Smooth muscle cell (in vitro differentiated cells): Measurements from ENCODE around the gene ADAMTS4. TPM values are rescaled to one million over a fixed set of nuclear protein-coding genes. Genes with fewer than 3 reads are reported as not detected.
"Not testable (repeated sequence)": the region's sequence is repeated elsewhere in the genome, so short reads cannot be mapped to it uniquely, and the experiment has no call there.

Experiments used
- DNase-seq: peaks from one replicate; lab custom pipeline; 2025; ENCODE audit not compliant: unreplicated experiment; lab: John Stamatoyannopoulos, UW
- H2AFZ ChIP-seq: fragments of 200-600 bp; sonication (generic); 2 replicates; pipeline ENCODE4 v1.6.0; 2016; ENCODE audit warnings: antibody characterized with exemption, low read depth, mild to moderate bottlenecking
- H3F3A ChIP-seq: fragments of 200-600 bp; sonication (generic); 2 replicates; pipeline ENCODE4 v1.6.0; 2017; ENCODE audit warnings: antibody characterized with exemption, low read depth
- H3K27ac ChIP-seq: fragments of 200-600 bp; sonication (generic); 2 replicates; pipeline ENCODE4 v1.5.1; 2016; ENCODE audit warnings: low read depth, mild to moderate bottlenecking
- H3K27me3 ChIP-seq: fragments of 200-600 bp; sonication (generic); 2 replicates; pipeline ENCODE4 v1.6.1; 2016; ENCODE audit warnings: low read depth, mild to moderate bottlenecking
- H3K36me3 ChIP-seq: fragments of 200-600 bp; sonication (generic); 2 replicates; pipeline ENCODE4 v1.5.1; 2016; ENCODE audit warnings: low read depth
- H3K4me1 ChIP-seq: fragments of 200-600 bp; sonication (generic); 2 replicates; pipeline ENCODE4 v1.5.1; 2016; ENCODE audit warnings: low read depth
- H3K4me2 ChIP-seq: fragments of 200-600 bp; sonication (generic); 2 replicates; pipeline ENCODE4 v1.6.0; 2016; ENCODE audit warnings: mild to moderate bottlenecking
- H3K4me3 ChIP-seq: fragments of 200-600 bp; sonication (generic); 2 replicates; pipeline ENCODE4 v1.5.1; 2016; ENCODE audit warnings: mild to moderate bottlenecking
- H3K79me2 ChIP-seq: fragments of 200-600 bp; sonication (generic); 2 replicates; pipeline ENCODE4 v1.6.0; 2016; ENCODE audit warnings: low read depth, mild to moderate bottlenecking
- H3K9ac ChIP-seq: fragments of 200-600 bp; sonication (generic); 2 replicates; pipeline ENCODE4 v1.6.0; 2016; ENCODE audit warnings: low read depth
- H3K9me3 ChIP-seq: fragments of 200-600 bp; sonication (generic); replicated peaks from 2 replicates; pipeline ENCODE4 v1.5.1; 2016; ENCODE audit warnings: low read depth
- H4K20me1 ChIP-seq: fragments of 200-600 bp; sonication (generic); 2 replicates; pipeline ENCODE4 v1.6.0; 2016; ENCODE audit warnings: low read depth
- WGBS: methylation state at CpG from one replicate; pipeline ENCODE4 v1.1.7; 2016; ENCODE audit warnings: low lambda C conversion rate; 5-methylcytosine and 5-hydroxymethylcytosine counted together
- polyA plus RNA-seq: library from polyadenylated mRNA; unstranded; fragments of >200 nt; fragmentation: Nextera tagmentation; extraction: Ambion mirVana; gene quantifications from 2 replicates; pipeline ENCODE4 v1.2.1, GENCODE V29; 2016
- total RNA-seq: library from RNA; depleted of rRNA; stranded (reverse); fragments of >200 nt; gene quantifications from 2 replicates; pipeline ENCODE4 v1.2.3, GENCODE V29; 2014
- TF ChIP-seq, protein P1 (sequence below): fragments of 200-600 bp; sonication (generic); IDR thresholded peaks from 2 replicates; pipeline ENCODE4 v1.5.1; 2017; ENCODE audit warnings: borderline replicate concordance, mild to moderate bottlenecking, antibody characterized with exemption; ENCODE audit not compliant: insufficient read depth, poor library complexity, severe bottlenecking

ADAMTS4 gene
- total and polyA plus RNA-seq, 2 experiments from 2014 or later: 17.1 to 28.3 TPM

DNA sequence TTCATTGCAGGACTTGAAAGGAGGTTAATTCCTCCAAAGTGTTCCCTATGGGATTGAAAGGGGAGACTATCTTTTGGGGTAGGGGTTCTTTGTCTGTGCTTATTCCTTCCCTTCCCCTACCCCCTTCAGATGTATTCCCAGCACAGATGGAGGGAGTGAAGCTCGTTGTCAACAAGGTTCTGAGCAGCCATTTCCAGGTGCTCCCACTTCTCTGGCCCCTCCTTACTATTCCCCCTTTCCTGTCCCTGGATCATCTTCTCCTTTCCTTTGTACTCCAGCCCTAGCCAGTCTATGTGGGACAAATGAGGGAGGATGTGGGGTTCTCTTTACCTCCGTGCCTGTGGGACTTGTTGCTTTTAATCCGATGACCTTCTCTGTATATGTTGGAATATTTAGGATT lies 27.9 kb upstream of the ADAMTS4 start:
- Histone ChIP-seq H3K36me3 (no peaks in the 10 kb centered on the region), H3K79me2 (no peaks in the 10 kb centered on the region), H3K27me3 (no peaks in the 10 kb centered on the region), H3F3A (no peaks in the 10 kb centered on the region), H3K4me1 (no peaks in the 10 kb centered on the region), H3K4me2 (peak overlapping the region; percentile 87), H2AFZ (no peak overlapping the region), H3K4me3 (peak overlapping the region; percentile 82), H3K9me3 (no peaks in the 10 kb centered on the region), H3K27ac (no peak overlapping the region), H3K9ac (no peak overlapping the region), H4K20me1 (no peaks in the 10 kb centered on the region)
- DNase-seq: no peak
- 79% methylated on average over 3 of the region's 3 CpGs for WGBS
- TF ChIP-seq, protein P1, sequence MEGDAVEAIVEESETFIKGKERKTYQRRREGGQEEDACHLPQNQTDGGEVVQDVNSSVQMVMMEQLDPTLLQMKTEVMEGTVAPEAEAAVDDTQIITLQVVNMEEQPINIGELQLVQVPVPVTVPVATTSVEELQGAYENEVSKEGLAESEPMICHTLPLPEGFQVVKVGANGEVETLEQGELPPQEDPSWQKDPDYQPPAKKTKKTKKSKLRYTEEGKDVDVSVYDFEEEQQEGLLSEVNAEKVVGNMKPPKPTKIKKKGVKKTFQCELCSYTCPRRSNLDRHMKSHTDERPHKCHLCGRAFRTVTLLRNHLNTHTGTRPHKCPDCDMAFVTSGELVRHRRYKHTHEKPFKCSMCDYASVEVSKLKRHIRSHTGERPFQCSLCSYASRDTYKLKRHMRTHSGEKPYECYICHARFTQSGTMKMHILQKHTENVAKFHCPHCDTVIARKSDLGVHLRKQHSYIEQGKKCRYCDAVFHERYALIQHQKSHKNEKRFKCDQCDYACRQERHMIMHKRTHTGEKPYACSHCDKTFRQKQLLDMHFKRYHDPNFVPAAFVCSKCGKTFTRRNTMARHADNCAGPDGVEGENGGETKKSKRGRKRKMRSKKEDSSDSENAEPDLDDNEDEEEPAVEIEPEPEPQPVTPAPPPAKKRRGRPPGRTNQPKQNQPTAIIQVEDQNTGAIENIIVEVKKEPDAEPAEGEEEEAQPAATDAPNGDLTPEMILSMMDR: no peak

DNA sequence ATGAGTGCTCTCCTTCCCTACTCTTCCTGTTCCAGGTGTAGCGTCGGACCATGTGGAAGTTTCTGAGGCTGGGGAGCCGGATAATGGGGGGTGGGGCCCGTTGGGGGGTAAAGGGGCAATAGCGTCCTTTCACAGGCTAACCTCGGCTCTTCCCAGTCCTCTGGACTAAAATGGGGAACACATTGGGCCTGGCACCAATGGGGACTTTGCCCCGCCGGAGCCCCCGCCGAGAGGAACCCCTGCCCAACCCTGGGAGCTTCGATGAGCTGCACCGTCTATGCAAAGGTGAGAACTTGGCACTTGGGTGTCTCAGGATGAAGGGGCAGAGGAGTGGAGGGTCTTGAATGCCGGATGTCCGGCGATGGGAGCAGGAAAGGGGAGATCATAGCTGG lies 27.5 kb upstream of the ADAMTS4 start:
- TF ChIP-seq, protein P1: no peak
- Histone ChIP-seq H3K4me3 (peak overlapping the region; percentile 82), H3K4me1 (no peaks in the 10 kb centered on the region), H3K36me3 (no peaks in the 10 kb centered on the region), H3K27me3 (no peaks in the 10 kb centered on the region), H3K9ac (peak overlapping the region; percentile 41), H2AFZ (peak overlapping the region; percentile 89), H4K20me1 (no peaks in the 10 kb centered on the region), H3K27ac (no peak overlapping the region), H3K9me3 (no peaks in the 10 kb centered on the region), H3K79me2 (no peaks in the 10 kb centered on the region), H3F3A (no peaks in the 10 kb centered on the region), H3K4me2 (peak overlapping the region; percentile 87)
- no peak for DNase-seq
- 17% methylated on average over 11 of the region's 15 CpGs for WGBS

- peak within 1 kb of the TSS; percentile 87 for H3K4me2 ChIP-seq
- H3K27me3 ChIP-seq: no peaks in the 10 kb centered on the region
- H3K79me2 ChIP-seq: no peaks in the 10 kb centered on the region
- no peaks in the 10 kb centered on the region for H3K36me3 ChIP-seq
- no peaks in the 10 kb centered on the region for H3K4me1 ChIP-seq
- H4K20me1 ChIP-seq: no peaks in the 10 kb centered on the region
- WGBS: 8% methylated on average over 16 of the region's 16 CpGs
- H2AFZ ChIP-seq: peak within 1 kb of the TSS; percentile 89
- H3K4me3 ChIP-seq: peak within 1 kb of the TSS; percentile 82
- no peaks in the 10 kb centered on the region for H3F3A ChIP-seq
- peak within 1 kb of the TSS; percentile 41 for H3K9ac ChIP-seq
- H3K9me3 ChIP-seq: no peaks in the 10 kb centered on the region
- H3K27ac ChIP-seq: no peak within 1 kb of the TSS
- TF ChIP-seq, protein P1: peak; percentile 43
- DNase-seq: peak; percentile 74
Observed at GRCh38 chr1:161225534-161226319, 26.9 kb upstream of the ADAMTS4 start, which contains the start of gene TOMM40L. TOMM40L (plus strand) TSS chr1:161226060; CDS start chr1:161226490, 430 bp downstream.

GRCh38 chr1:161225178-161225533 lies 26.3 kb upstream of the ADAMTS4 start:
- Histone ChIP-seq H3K4me1 (no peaks in the 10 kb centered on the region), H3K27ac (no peak overlapping the region), H3F3A (no peaks in the 10 kb centered on the region), H3K4me2 (peak overlapping the region; percentile 46), H3K9ac (no peak overlapping the region), H4K20me1 (no peaks in the 10 kb centered on the region), H3K79me2 (no peaks in the 10 kb centered on the region), H3K36me3 (no peaks in the 10 kb centered on the region), H3K27me3 (no peaks in the 10 kb centered on the region), H3K4me3 (no peak overlapping the region), H2AFZ (peak overlapping the region; percentile 87), H3K9me3 (no peaks in the 10 kb centered on the region)
- WGBS: 75% methylated on average over 7 of the region's 7 CpGs
- TF ChIP-seq, protein P1: no peak
- no peak for DNase-seq

- not testable (repeated sequence) for H3K27me3 ChIP-seq, DNase-seq
- 99% methylated on average over 13 of the region's 13 CpGs for WGBS
Observed at GRCh38 chr1:161224695-161225087, 25.8 kb upstream of the ADAMTS4 start.

More at GRCh38 chr1:161224695-161225087, 25.8 kb upstream of the ADAMTS4 start:
- not testable (repeated sequence) for H3F3A ChIP-seq, H3K27ac ChIP-seq, H4K20me1 ChIP-seq, H3K79me2 ChIP-seq, H3K9me3 ChIP-seq, H3K4me3 ChIP-seq, H3K4me1 ChIP-seq, H3K4me2 ChIP-seq, H2AFZ ChIP-seq, H3K36me3 ChIP-seq, H3K9ac ChIP-seq
